GM12878 (cell line): Measurements from ENCODE around the gene IPO8. TPM values are rescaled to one million over a fixed set of nuclear protein-coding genes. Genes with fewer than 3 reads are reported as not detected.
"Not testable (repeated sequence)": the region's sequence is repeated elsewhere in the genome, so short reads cannot be mapped to it uniquely, and the experiment has no call there.

ENCODE experiments used
- ATAC-seq: fragments of 200-7000 bp; cut with Tn5 transposase; 3 replicates; pipeline ENCODE4 v1.9.1; 2020; ENCODE audit warnings: mild to moderate bottlenecking, moderate library complexity
- BruUV-seq: library from RNA; stranded (reverse); fragments of 400-500 nt; replicated peaks from 2 replicates; lab custom pipeline; 2021; lab: Mats Ljungman, UMichigan
- CTCF ChIA-PET: fragments of 300-600 bp; sonication (Branson Sonifier 250); formaldehyde crosslinking; extraction: SDS; loops from one replicate; lab custom pipeline; 2021; ENCODE audit warnings: inconsistent platforms; lab: Yijun Ruan, JAX
- POLR2A ChIA-PET: fragments of 350-600 bp; formaldehyde crosslinking; extraction: SDS; loops from one replicate; lab custom pipeline; 2021; ENCODE audit warnings: inconsistent platforms; lab: Charles Lee
- RAD21 ChIA-PET: fragments of 300-600 bp; sonication (Branson Sonifier 250); formaldehyde crosslinking; loops from one replicate; lab custom pipeline; 2023; ENCODE audit warnings: antibody characterized with exemption; ENCODE audit not compliant: unreplicated experiment; lab: Charles Lee
- SMC1A ChIA-PET: fragments of 300-600 bp; sonication (Branson Sonifier 250); formaldehyde crosslinking; loops from one replicate; lab custom pipeline; 2023; ENCODE audit not compliant: unreplicated experiment, uncharacterized antibody; lab: Charles Lee
- DNase-seq: peaks from one replicate; pipeline ENCODE4 v3.0.0-alpha.2; 2011; ENCODE audit warnings: low read depth, low spot score
- FAIRE-seq: peaks from 3 replicates; lab custom pipeline; 2011; peaks lifted over from hg19 to GRCh38; lab: Jason Lieb, UNC
- H2AFZ ChIP-seq: 2 replicates; pipeline ENCODE4 v1.6.0; 2011; ENCODE audit warnings: low read depth, low read length, control low read depth; ENCODE audit not compliant: control insufficient read depth
- H3K27ac ChIP-seq: 2 replicates; pipeline ENCODE4 v1.5.1; 2011; ENCODE audit warnings: control low read depth; ENCODE audit not compliant: control insufficient read depth, insufficient read depth
- H3K27me3 ChIP-seq, 2 experiments: replicated peaks in 1 of 2; 2 replicates each; pipeline versions ENCODE4 v1.6.0 to v1.6.1; 2011; ENCODE audit warnings: low read length in 1 of 2; ENCODE audit not compliant: control insufficient read depth in 2 of 2, insufficient read depth in 2 of 2
- H3K36me3 ChIP-seq, 2 experiments: 2 replicates each; pipeline ENCODE4 v1.5.1; 2011; ENCODE audit warnings: low read length in 1 of 2; ENCODE audit not compliant: control insufficient read depth in 2 of 2, insufficient read depth in 2 of 2
- H3K4me1 ChIP-seq: 2 replicates; pipeline ENCODE4 v1.6.1; 2011; ENCODE audit warnings: mild to moderate bottlenecking, low read length, moderate library complexity, mixed read lengths; ENCODE audit not compliant: control insufficient read depth, insufficient read depth
- H3K4me2 ChIP-seq: 2 replicates; pipeline ENCODE4 v1.6.0; 2011; ENCODE audit warnings: control low read depth; ENCODE audit not compliant: control insufficient read depth, insufficient read depth
- H3K4me3 ChIP-seq: fragments of 200-600 bp; sonication (generic); 2 replicates; pipeline ENCODE4 v1.5.1; 2016
- H3K79me2 ChIP-seq: 2 replicates; pipeline ENCODE4 v1.6.0; 2011; ENCODE audit warnings: low read length; ENCODE audit not compliant: control insufficient read depth, insufficient read depth
- H3K9ac ChIP-seq: 2 replicates; pipeline ENCODE4 v1.8.0; 2011; ENCODE audit warnings: low read length, control low read depth, mixed read lengths; ENCODE audit not compliant: control insufficient read depth, insufficient read depth
- H3K9me3 ChIP-seq: replicated peaks from 3 replicates; pipeline ENCODE4 v1.5.1; 2011; ENCODE audit warnings: mild to moderate bottlenecking, low read length; ENCODE audit not compliant: control insufficient read depth, insufficient read depth
- H4K20me1 ChIP-seq: 2 replicates; pipeline ENCODE4 v1.6.0; 2011; ENCODE audit not compliant: control insufficient read depth, insufficient read depth
- POLR2AphosphoS5 ChIP-seq: IDR thresholded peaks from 2 replicates; pipeline ENCODE4 v1.6.1; 2011; ENCODE audit warnings: mild to moderate bottlenecking, low read length, inconsistent platforms
- RBBP5 ChIP-seq: fragments of 200-600 bp; sonication (generic); conservative IDR thresholded peaks from 2 replicates; pipeline ENCODE4 v1.6.1; 2016
- SIX5 ChIP-seq: IDR thresholded peaks from 2 replicates; pipeline ENCODE4 v1.6.1; 2011; ENCODE audit warnings: mild to moderate bottlenecking, low read depth, low read length, moderate library complexity; ENCODE audit not compliant: severe bottlenecking
- YBX1 ChIP-seq: fragments of 450-650 bp; IDR thresholded peaks from 2 replicates; pipeline ENCODE4 v1.6.1; 2016; ENCODE audit warnings: antibody characterized with exemption
- ZBTB11 ChIP-seq: fragments of 450-650 bp; formaldehyde crosslinking; IDR thresholded peaks from 2 replicates; pipeline ENCODE4 v1.5.0; 2022; ENCODE audit warnings: mild to moderate bottlenecking, missing genetic modification characterization
- ZBTB33 ChIP-seq: fragments of 450-650 bp; IDR thresholded peaks from 2 replicates; pipeline ENCODE4 v1.6.1; 2017; ENCODE audit warnings: mild to moderate bottlenecking
- WGBS: methylation state at CpG from one replicate; pipeline ENCODE4 v1.1.6; 2016; ENCODE audit warnings: low lambda C conversion rate; ENCODE audit not compliant: insufficient replicate concordance, insufficient coverage; ENCODE audit errors: missing lambda C conversion rate; 5-methylcytosine and 5-hydroxymethylcytosine counted together
- in situ Hi-C: fragments of 300-500 bp; cut with MboI; formaldehyde crosslinking; loops from 9 replicates; pipeline ENCODE4 v1.14.3; 2018; ENCODE audit warnings: mixed read lengths
- intact Hi-C: fragments of 100-400 bp; cut with micrococcal nuclease; formaldehyde crosslinking; loops from one replicate; pipeline ENCODE4 v1.14.2; 2022; ENCODE audit not compliant: unreplicated experiment
- polyA plus RNA-seq, 11 experiments: library from polyadenylated mRNA; depleted of rRNA in 4 of 11; unstranded in 6 of 11; stranded (reverse) in 5 of 11; fragments of >200 nt; fragmentation: Nextera tagmentation in 4 of 11; fragmentation: Illumina TruSeq in 1 of 11; extraction: Ambion mirVana in 4 of 11; extraction: Trizol in 1 of 11; gene quantifications; 1 replicate in 1 of 11; 2 replicates in 10 of 11; pipeline versions ENCODE4 v1.2.1 to v1.2.3, GENCODE V29; 2011 to 2016; ENCODE audit warnings: inconsistent platforms in 2 of 11, missing spikeins in 2 of 11, low read depth in 1 of 11
- total RNA-seq, 4 experiments: library from RNA; depleted of rRNA in 3 of 4; stranded (reverse); fragments of >200 nt in 3 of 4; fragmentation: Illumina TruSeq in 1 of 4; extraction: Trizol in 1 of 4; gene quantifications; 2 replicates each; pipeline versions ENCODE4 v1.2.1 to v1.2.3, GENCODE V29; 2013 to 2021

IPO8 gene
- total and polyA plus RNA-seq, 10 of the 15 experiments (the other 5 are each of a cell fraction or from before 2014, with no cell fraction given), result 6.9 to 38.5 (median 15.1) TPM

- CTCF ChIA-PET, H3K4me2 ChIP-seq, H3K4me1 ChIP-seq, RAD21 ChIA-PET, H3K9me3 ChIP-seq, H3K27me3 ChIP-seq, intact Hi-C loops, ATAC-seq, BruUV-seq, DNase-seq, H4K20me1 ChIP-seq, in situ Hi-C loops, POLR2A ChIA-PET, H3K27ac ChIP-seq, H2AFZ ChIP-seq, H3K36me3 ChIP-seq, FAIRE-seq, SMC1A ChIA-PET, H3K4me3 ChIP-seq, H3K9ac ChIP-seq, H3K79me2 ChIP-seq: not testable (repeated sequence)
- WGBS, result 43% methylated on average over 5 of the region's 6 CpGs
Measured at GRCh38 chr12:30604302-30604701, 91.4 kb downstream of the IPO8 start.

GRCh38 chr12:30603129-30603528 is 92.5 kb downstream of the IPO8 start:
- Histone ChIP-seq H3K79me2 (no peaks in the 10 kb centered on the region), H3K4me2 (no peak overlapping the region), H3K9me3 (no peaks in the 10 kb centered on the region), H3K27ac (no peak overlapping the region), H3K36me3 (no peaks in the 10 kb centered on the region), H2AFZ (no peak overlapping the region), H3K4me1 (no peaks in the 10 kb centered on the region), H3K4me3 (no peak overlapping the region), H3K27me3 (no peaks in the 10 kb centered on the region), H3K9ac (no peak overlapping the region), H4K20me1 (no peaks in the 10 kb centered on the region)
- intact Hi-C loops (no loop called here), in situ Hi-C loops (no loop called here)
- ATAC-seq, result no peak
- ChIA-PET POLR2A (no interaction called here), CTCF (no interaction called here), RAD21 (no interaction called here), SMC1A (no interaction called here)
- no TSS peak for BruUV-seq
- no peak for DNase-seq
- FAIRE-seq, result no peak
- TF ChIP-seq POLR2AphosphoS5 (no peak), ZBTB11 (CRISPR knock-in tag) (no peak), ZBTB33 (no peak), RBBP5 (no peak), SIX5 (no peak), YBX1 (no peak)
